Fibroblast of skin of scalp (primary cell): ENCODE results near the gene APBA2.
A peak's percentile ranks its signal among the peaks of the same experiment; 100 is the strongest.
"Not testable (repeated sequence)": the region's sequence is repeated elsewhere in the genome, so short reads cannot be mapped to it uniquely, and the experiment has no call there.

Experiments
- DNase-seq: peaks from one replicate; pipeline ENCODE4 v3.0.0-alpha.2; 2013

The APBA2 gene

DNA sequence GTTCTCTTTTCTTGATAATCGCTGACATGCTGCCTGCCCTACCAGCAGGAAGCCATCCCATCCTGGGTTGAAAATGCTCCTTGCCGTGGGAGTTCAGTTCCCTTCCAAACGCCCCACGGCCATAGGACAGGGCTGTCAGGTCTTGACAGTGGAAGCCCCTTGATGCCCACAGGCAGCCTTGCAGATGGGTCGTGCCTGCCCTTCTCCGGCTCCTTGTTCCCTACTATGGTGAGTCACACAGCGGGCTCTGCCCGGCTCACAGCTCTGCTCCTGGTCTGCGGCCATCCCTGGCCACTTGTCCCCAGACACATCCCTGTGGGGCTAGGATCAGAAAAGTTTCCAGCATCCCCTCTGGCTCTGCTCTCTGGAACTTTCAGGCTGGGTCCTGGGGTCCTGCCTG, 6.2 kb upstream of the APBA2 start:
- DNase-seq: no peak

GRCh38 chr15:28880680-28881079, 5.1 kb upstream of the APBA2 start:
- DNase-seq: no peak

DNA sequence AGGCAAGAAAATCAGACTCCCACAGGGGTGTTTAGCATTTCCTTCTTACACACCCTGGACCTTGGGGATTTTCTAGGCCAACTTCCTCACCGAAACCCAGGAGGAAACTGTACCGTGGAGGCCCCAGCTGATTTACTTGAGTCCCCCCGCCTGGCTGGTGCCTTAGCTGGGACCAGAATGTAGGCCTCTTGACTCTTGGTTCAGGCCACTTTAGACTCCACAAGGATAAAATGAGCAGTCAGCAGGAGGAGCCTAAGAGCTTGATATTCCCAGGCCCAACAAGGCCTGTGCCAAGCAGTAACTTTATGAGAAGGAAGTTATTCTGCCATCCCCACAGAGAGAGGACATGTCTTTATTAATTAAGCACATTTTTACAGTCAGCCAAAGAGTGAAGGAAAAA, 4.6 kb upstream of the APBA2 start:
- DNase-seq: peak; percentile 21

GRCh38 chr15:28881600-28881999, 4.2 kb upstream of the APBA2 start:
- DNase-seq: no peak

DNA sequence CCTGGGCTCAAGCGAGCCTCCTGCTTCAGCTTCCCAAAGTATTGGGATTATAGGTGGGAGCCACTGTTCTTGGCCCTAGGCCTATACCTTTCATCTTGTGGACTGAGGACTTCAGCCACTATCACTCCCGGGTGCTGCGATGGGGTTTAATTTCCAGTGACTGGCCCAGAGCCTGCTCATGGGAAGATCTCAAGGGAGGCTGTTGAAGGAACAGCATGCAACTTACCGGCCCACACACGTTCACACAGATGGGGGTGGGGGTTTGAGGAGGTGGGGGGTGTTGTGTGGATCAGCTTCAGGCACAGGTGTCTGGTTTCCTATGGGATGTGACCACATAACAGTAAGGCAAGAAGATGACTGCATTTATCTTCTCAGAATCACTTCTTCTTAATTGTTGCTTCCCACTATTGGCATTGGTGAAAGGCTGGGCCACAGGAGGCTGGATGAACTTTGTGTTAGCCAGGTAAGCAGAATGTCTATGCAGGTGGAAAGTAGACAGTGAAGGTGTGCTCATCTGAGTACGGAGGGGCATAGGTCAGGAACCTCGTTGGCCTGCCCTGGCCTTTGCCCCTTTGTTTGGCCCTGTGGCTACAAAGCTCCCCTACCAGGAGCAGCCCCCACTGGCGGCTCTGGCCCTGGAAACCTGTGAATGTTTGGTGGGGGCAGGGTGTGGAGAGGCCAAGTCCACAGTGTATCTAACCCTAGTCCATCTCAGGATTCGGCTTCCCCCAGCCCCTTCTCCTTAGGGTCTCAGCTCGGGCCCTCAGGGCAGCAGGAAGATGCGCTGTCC, 1.4 kb upstream of the APBA2 start:
- DNase-seq: no peak

DNA sequence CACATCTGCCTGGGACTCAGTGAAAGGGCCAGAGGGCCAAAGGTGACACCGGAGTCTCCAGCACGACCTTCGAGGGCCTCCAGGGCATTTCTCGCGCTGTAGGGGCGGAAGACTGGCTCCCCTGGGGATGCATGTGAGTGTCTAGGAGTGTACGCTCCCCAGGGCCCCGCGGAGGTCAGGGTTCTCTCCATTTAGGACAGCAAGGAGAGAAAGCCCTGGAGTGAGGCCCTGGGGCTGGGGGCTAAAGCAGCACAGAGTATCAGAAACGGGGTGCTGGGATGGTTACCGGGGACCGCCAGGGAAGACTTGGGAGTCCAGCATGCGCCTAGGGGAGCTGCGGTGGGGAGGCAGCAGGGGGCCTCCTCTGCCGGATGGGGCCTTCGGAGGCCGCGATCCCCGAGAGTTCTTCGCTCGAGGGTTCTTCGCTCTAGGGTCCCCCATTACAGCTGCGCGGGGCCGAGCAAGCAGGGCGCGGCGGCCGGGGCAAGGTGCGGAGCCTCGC, 595 bp upstream of the APBA2 start:
- no peak for DNase-seq

DNA sequence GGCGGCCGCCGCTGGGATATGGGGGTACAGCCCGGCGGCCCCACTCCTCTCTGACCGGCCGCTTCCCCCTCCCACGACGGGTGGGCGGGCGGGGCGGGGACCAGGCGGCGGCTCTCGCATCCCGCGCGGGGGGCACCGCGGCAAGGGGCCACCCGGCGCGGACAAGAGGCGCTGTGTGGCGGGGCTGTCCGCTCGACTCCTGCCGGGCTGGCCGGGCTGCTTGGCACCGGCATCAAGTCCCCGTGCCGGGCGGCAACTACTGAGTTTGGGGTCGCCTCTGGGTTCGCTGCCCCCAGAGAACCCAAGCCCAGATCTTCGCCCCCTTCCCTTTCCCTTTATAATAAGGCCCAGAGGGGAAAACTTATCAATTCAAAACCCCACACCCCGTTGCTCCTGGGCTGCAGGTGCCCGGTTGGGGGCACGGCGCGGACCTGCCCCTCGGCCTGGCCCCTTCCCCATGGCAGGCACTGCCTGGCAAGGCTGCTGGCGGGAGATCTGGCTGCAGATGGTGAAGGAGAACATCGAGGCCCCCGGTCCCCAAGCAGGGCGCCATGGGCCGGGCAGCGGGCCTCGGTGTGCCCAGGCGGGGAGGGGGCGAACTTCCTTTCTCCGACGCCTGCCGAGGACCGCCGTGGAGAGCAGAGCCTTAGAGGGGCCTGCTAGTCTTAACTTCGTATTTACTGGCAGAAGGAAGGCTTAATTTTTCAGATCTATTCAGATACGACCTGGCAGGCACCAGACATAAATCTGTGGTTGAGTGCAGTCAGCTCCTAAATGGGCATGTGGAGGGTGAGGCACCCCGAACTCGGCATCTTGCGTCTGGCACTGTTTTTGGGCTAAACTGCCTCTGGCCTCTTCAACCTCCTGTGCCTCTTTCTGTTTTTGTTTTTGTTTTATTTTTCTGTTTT, 911 bp downstream of the APBA2 start:
- no peak for DNase-seq

- DNase-seq: no peak
Observed at GRCh38 chr15:28887339-28888174, 1.8 kb downstream of the APBA2 start.

GRCh38 chr15:28888302-28888894, 2.6 kb downstream of the APBA2 start:
- DNase-seq: no peak

DNA sequence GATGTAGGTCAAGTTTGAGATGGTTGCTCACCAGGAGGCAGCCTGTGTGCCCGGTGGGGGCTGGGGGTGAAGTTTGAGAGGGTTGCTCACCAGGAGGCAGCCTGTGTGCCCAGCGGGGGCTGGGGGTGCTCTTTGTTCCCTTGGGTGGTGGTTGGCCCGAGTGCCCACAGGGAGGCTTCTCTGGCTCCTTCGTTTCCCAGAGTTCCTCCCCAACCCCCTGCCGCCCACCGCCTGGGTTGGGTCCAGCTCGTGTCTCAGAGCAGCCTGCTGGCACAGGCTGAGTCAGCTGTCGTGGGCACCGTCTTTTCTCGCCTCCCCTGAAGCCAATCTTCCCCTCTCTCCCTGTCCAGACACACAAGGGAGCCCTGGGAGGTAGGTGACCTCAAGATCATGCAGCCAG, 3.1 kb downstream of the APBA2 start:
- no peak for DNase-seq

GRCh38 chr15:28889346-28889745, 3.6 kb downstream of the APBA2 start:
- no peak for DNase-seq

- DNase-seq: not testable (repeated sequence)
Observed at GRCh38 chr15:28889871-28890270, 4.1 kb downstream of the APBA2 start.

DNA sequence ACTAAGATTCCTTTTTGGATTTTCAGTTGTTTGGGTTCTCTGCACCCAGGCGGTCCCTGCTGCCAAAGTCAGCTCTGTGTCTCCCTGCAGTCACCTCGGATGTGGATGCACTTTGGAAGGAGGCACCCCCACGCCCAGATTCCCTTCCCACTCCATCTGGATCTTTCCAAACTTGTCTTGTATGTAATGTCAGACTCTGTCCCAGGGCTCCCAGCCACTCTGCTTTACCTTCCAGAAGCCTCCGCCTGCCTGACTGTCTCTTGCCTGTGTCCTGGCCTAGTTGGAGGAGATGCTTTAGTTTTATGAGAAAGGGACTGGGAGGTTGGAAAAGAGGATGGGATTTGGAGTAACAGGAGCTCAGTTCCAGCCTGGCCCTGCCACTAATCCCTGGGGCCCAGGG, 4.5 kb downstream of the APBA2 start:
- DNase-seq: not testable (repeated sequence)

DNA sequence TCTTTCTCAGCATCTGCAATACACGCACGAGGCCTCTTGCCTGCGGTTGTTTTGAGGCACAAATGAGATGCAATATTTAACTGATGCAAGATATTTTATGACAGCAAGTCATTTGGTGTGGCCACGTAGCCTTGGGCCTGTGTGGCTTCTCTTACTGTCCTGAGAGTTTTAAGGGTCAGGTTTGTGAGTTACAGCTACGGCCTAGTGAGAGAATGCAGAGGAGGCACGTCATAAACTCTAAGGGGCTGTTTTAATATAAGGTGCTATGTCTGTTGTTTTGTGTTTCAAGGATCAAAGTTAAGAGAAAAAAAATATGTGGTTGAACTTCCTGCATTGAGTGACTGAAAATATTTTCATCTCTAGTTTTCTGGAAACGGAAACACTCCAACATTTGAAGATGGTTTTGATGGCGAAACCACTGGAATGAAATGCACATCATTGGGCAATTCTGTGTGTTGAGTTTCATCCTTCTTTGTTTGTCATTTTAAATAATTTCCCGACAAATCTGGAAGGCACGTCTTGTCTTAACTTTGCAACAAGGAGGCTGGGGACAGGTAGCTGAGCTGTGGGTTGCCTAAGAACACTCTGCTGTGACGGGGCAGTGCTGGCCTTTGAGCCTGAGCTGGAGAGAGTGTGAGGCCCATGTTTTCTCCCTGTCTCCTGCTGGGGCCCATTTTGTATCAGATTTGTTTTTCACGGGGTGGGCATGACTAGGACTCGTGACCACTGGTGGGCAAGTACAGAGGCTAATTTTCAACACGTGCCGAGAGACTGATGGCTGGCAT, 5.1 kb downstream of the APBA2 start:
- DNase-seq: peak; percentile 27

DNA sequence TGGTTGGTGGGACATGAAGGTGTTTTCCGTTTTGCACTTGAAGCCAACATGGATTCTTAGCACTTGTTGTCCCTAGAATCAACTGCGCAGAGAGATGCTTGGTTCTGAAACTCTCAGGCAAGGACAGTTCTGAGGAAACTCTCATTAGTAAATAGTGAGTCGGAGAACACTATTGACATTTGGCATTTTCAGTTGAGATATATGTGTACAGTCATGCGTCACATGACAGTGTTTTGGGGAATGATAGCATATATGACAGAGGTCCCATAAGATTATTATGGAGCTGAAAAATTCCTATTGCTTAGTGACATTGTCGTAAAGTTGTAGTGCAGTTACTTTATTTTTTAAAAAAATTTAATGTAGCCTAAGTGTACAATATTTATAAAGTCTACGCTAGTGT, 5.8 kb downstream of the APBA2 start:
- no peak for DNase-seq

- peak; percentile 32 for DNase-seq
Observed at GRCh38 chr15:28892789-28893610, 7.2 kb downstream of the APBA2 start.

GRCh38 chr15:28894631-28895030, 8.9 kb downstream of the APBA2 start:
- no peak for DNase-seq

- no peak for DNase-seq
Observed at GRCh38 chr15:28895146-28895545, 9.4 kb downstream of the APBA2 start.

GRCh38 chr15:28895566-28895965, 9.8 kb downstream of the APBA2 start:
- DNase-seq: no peak

- DNase-seq: peak; percentile 91
Observed at GRCh38 chr15:28896951-28897350, 11.2 kb downstream of the APBA2 start.
